K562 (cell line): ENCODE measurements around the gene THSD8. TPM values are rescaled to one million over a fixed set of nuclear protein-coding genes. Genes with fewer than 3 reads are reported as not detected.
A peak's percentile ranks its signal among the peaks of the same experiment; 100 is the strongest.

Experiments used
- ATF6 ChIP-seq: sonication (generic); formaldehyde crosslinking; IDR thresholded peaks from 2 replicates; pipeline ENCODE4 v1.4.0; 2020; ENCODE audit warnings: mild to moderate bottlenecking, missing genetic modification reagents
- CCAR2 ChIP-seq: fragments of 200-400 bp; formaldehyde crosslinking; IDR thresholded peaks from 2 replicates; pipeline ENCODE4 v1.6.1; 2017; ENCODE audit warnings: mild to moderate bottlenecking, low read depth, low read length
- FOSL1 ChIP-seq: fragments of 200-800 bp; sonication (Bioruptor generic); conservative IDR thresholded peaks from 2 replicates; pipeline ENCODE4 v1.6.1; 2016; ENCODE audit warnings: missing genetic modification characterization, missing compliant biosample characterization
- GATA2 ChIP-seq: sonication (generic); formaldehyde crosslinking; IDR thresholded peaks from 2 replicates; pipeline ENCODE4 v1.4.0; 2020; ENCODE audit warnings: mild to moderate bottlenecking, missing genetic modification reagents
- GTF2B ChIP-seq: IDR thresholded peaks from 2 replicates; pipeline ENCODE4 v1.6.1; 2011; ENCODE audit not compliant: insufficient read length; ENCODE audit errors: extremely low read depth
- PCBP1 ChIP-seq: fragments of 200-400 bp; formaldehyde crosslinking; IDR thresholded peaks from 2 replicates; pipeline ENCODE4 v1.6.1; 2018; ENCODE audit warnings: mild to moderate bottlenecking, low read depth, low read length; ENCODE audit not compliant: poor library complexity, severe bottlenecking
- SMARCE1 ChIP-seq: fragments of 450-650 bp; IDR thresholded peaks from 2 replicates; pipeline ENCODE4 v1.7.1; 2016; ENCODE audit warnings: mild to moderate bottlenecking
- SRSF1 ChIP-seq: fragments of 200-400 bp; formaldehyde crosslinking; IDR thresholded peaks from 2 replicates; pipeline ENCODE4 v1.6.1; 2017; ENCODE audit warnings: mild to moderate bottlenecking, low read depth, low read length, moderate library complexity
- SRSF3 ChIP-seq: fragments of 200-400 bp; formaldehyde crosslinking; IDR thresholded peaks from 2 replicates; pipeline ENCODE4 v1.6.1; 2016; ENCODE audit warnings: mild to moderate bottlenecking, low read length, moderate library complexity; ENCODE audit not compliant: insufficient read depth
- TCF15 ChIP-seq: fragments of 250-450 bp; sonication (Bioruptor Pico); IDR thresholded peaks from 2 replicates; pipeline ENCODE4 v1.8.0; 2022; ENCODE audit warnings: moderate library complexity, mild to moderate bottlenecking, inconsistent platforms
- TCFL5 ChIP-seq: fragments of 250-450 bp; sonication (Bioruptor Pico); conservative IDR thresholded peaks from 2 replicates; pipeline ENCODE4 v1.6.1; 2021; ENCODE audit warnings: mild to moderate bottlenecking, moderate library complexity, matching md5 sums
- ZBTB43 ChIP-seq: sonication (generic); formaldehyde crosslinking; IDR thresholded peaks from 2 replicates; pipeline ENCODE4 v1.8.0; 2023; ENCODE audit warnings: mild to moderate bottlenecking, missing genetic modification reagents
- ZC3H8 ChIP-seq: fragments of 450-650 bp; IDR thresholded peaks from 2 replicates; pipeline ENCODE4 v1.6.1; 2017
- ZNF449 ChIP-seq: fragments of 250-450 bp; sonication (Bioruptor Pico); IDR thresholded peaks from 2 replicates; pipeline ENCODE4 v1.8.0; 2022; ENCODE audit warnings: moderate library complexity, mild to moderate bottlenecking, inconsistent platforms
- ZNF551 ChIP-seq: fragments of 250-450 bp; sonication (Bioruptor Pico); IDR thresholded peaks from 2 replicates; pipeline ENCODE4 v1.5.0; 2021; ENCODE audit warnings: mild to moderate bottlenecking, moderate library complexity
- ZNF609 ChIP-seq: sonication (generic); formaldehyde crosslinking; IDR thresholded peaks from 2 replicates; pipeline ENCODE4 v1.8.1; 2023; ENCODE audit warnings: missing genetic modification reagents, mild to moderate bottlenecking, borderline replicate concordance
- polyA plus RNA-seq, 8 experiments: library from polyadenylated mRNA; depleted of rRNA in 4 of 8; stranded (reverse) in 5 of 8; unstranded in 3 of 8; fragments of >200 nt; fragmentation: Nextera tagmentation in 2 of 8; fragmentation: Illumina TruSeq in 1 of 8; extraction: Ambion mirVana in 2 of 8; extraction: Trizol in 1 of 8; gene quantifications; 2 replicates each; pipeline versions ENCODE4 v1.2.1 to v1.2.3, GENCODE V29; 2011 to 2014; ENCODE audit warnings: inconsistent platforms in 1 of 8, missing spikeins in 1 of 8
- total RNA-seq, 7 experiments: library from RNA; depleted of rRNA in 6 of 7; stranded (reverse); fragments of >200 nt in 6 of 7; fragmentation: Illumina TruSeq in 2 of 7; extraction: Trizol in 2 of 7; gene quantifications; 2 replicates each; pipeline versions ENCODE4 v1.2.1 to v1.2.3, GENCODE V29; 2011 to 2021; ENCODE audit warnings: low replicate concordance in 1 of 7

THSD8 gene
- total and polyA plus RNA-seq, 9 of the 15 experiments (the other 6 are each of a cell fraction or from before 2014, with no cell fraction given) = 8.4 to 42.4 (median 19.9) TPM; not detected in 2

GRCh38 chr19:12806242-12807081 lies 4.6 kb downstream of the THSD8 start, which contains the start of gene RNASEH2A (continued):
- TF ChIP-seq ZNF449 (CRISPR knock-in tag) (no peak), FOSL1 (tag) (no peak), ZNF551 (CRISPR knock-in tag) (no peak), GATA2 (CRISPR knock-in tag) (no peak), ZNF609 (CRISPR knock-in tag) (no peak), ZC3H8 (no peak), PCBP1 (no peak), CCAR2 (no peak), ATF6 (0 out of 2 replicates have a peak, but pooled peaks have one; percentile 77), SMARCE1 (no peak), SRSF3 (no peak), TCFL5 (CRISPR knock-in tag) (no peak), SRSF1 (no peak), GTF2B (no peak), ZBTB43 (CRISPR knock-in tag) (no peak), TCF15 (no peak)
